Lower lobe of right lung (tissue), 2 donors: ENCODE data around the gene DAB1. TPM values are rescaled to one million over a fixed set of nuclear protein-coding genes. Genes with fewer than 3 reads are reported as not detected.

Source experiments
- ATAC-seq, 2 donors: fragments of 200-7000 bp; cut with Tn5 transposase; one replicate each; pipeline ENCODE4 v1.9.1; 2020 to 2022; ENCODE audit warnings: mild to moderate bottlenecking in 2 of 2, moderate library complexity in 2 of 2
- DNase-seq: peaks from one replicate; pipeline ENCODE4 v3.0.0-alpha.2; 2020
- H3K27ac ChIP-seq: fragments of 200-600 bp; one replicate; pipeline ENCODE4 v1.8.0; 2022
- H3K27me3 ChIP-seq: fragments of 200-600 bp; one replicate; pipeline ENCODE4 v1.8.0; 2022; ENCODE audit warnings: low read depth
- H3K36me3 ChIP-seq: fragments of 200-600 bp; one replicate; pipeline ENCODE4 v1.8.0; 2022; ENCODE audit warnings: mild to moderate bottlenecking
- H3K4me1 ChIP-seq: fragments of 200-600 bp; one replicate; pipeline ENCODE4 v1.8.0; 2022
- H3K4me3 ChIP-seq: fragments of 200-600 bp; one replicate; pipeline ENCODE4 v1.8.0; 2022; ENCODE audit warnings: mild to moderate bottlenecking
- H3K9me3 ChIP-seq: fragments of 200-600 bp; one replicate; pipeline ENCODE4 v1.8.0; 2022
- CTCF ChIP-seq: fragments of 200-600 bp; IDR thresholded peaks from one replicate; pipeline ENCODE4 v1.8.0; 2022; ENCODE audit warnings: antibody characterized with exemption, mild to moderate bottlenecking
- intact Hi-C: fragments of 100-400 bp; cut with DNase I; formaldehyde crosslinking; loops from one replicate; pipeline ENCODE4 v1.11.0; 2022
- total RNA-seq: library from RNA; stranded (reverse); fragmentation: NEBNext Ultra II Directional; extraction: Animal tissue kit (Norgen Biotek cat#: 25700); gene quantifications from one replicate; pipeline ENCODE4 v1.2.1, GENCODE V29; 2021
- donor health status: DM: no; HTN: yes; CAD: no; lungs with severe emphysema.

Gene DAB1
- total RNA-seq, 1 donor from 2014 or later = 1.9 TPM

- no peak for TF ChIP-seq CTCF
- intact Hi-C loops = no loop called here
- Histone ChIP-seq H3K4me3 (no peak overlapping the region), H3K27me3 (no peaks in the 10 kb centered on the region), H3K27ac (no peak overlapping the region), H3K36me3 (no peaks in the 10 kb centered on the region), H3K9me3 (no peaks in the 10 kb centered on the region), H3K4me1 (no peaks in the 10 kb centered on the region)
- DNase-seq (no peak), ATAC-seq (no peak)
Measured at GRCh38 chr1:57010511-57010910, 413.3 kb downstream of the DAB1 start.

- ATAC-seq (peak in 1 of 2 donors; percentile 42), DNase-seq (no peak)
- H3K36me3 ChIP-seq = no peaks in the 10 kb centered on the region
- no peak for TF ChIP-seq CTCF
- intact Hi-C loops = no loop called here
- H3K27me3 ChIP-seq = no peaks in the 10 kb centered on the region
- H3K27ac ChIP-seq = no peak overlapping the region
- no peak overlapping the region for H3K4me3 ChIP-seq
- H3K4me1 ChIP-seq = no peaks in the 10 kb centered on the region
- no peaks in the 10 kb centered on the region for H3K9me3 ChIP-seq
Measured at GRCh38 chr1:57007948-57008347, 415.9 kb downstream of the DAB1 start.

- DNase-seq (no peak), ATAC-seq (no peak)
- Histone ChIP-seq H3K27me3 (no peaks in the 10 kb centered on the region), H3K27ac (no peak overlapping the region), H3K4me1 (no peaks in the 10 kb centered on the region), H3K9me3 (no peaks in the 10 kb centered on the region), H3K36me3 (no peaks in the 10 kb centered on the region), H3K4me3 (no peak overlapping the region)
- no peak for TF ChIP-seq CTCF
- intact Hi-C loops = no loop called here
Measured at GRCh38 chr1:57007472-57007871, 416.4 kb downstream of the DAB1 start.

GRCh38 chr1:57003398-57004139, 420.3 kb downstream of the DAB1 start:
- H3K4me3 ChIP-seq = no peak overlapping the region
- no peaks in the 10 kb centered on the region for H3K27me3 ChIP-seq
- no peaks in the 10 kb centered on the region for H3K4me1 ChIP-seq
- no peaks in the 10 kb centered on the region for H3K9me3 ChIP-seq
- TF ChIP-seq CTCF = no peak
- intact Hi-C loops = no loop called here
- no peak overlapping the region for H3K27ac ChIP-seq
- ATAC-seq (no peak), DNase-seq (no peak)
- no peaks in the 10 kb centered on the region for H3K36me3 ChIP-seq

GRCh38 chr1:56995414-56996100, 428.3 kb downstream of the DAB1 start:
- no peak for DNase-seq
- no peak overlapping the region for H3K27ac ChIP-seq
- no peak overlapping the region for H3K4me3 ChIP-seq
- H3K27me3 ChIP-seq = no peaks in the 10 kb centered on the region
- TF ChIP-seq CTCF = no peak
- intact Hi-C loops = no loop called here
- H3K9me3 ChIP-seq = no peaks in the 10 kb centered on the region
- no peaks in the 10 kb centered on the region for H3K36me3 ChIP-seq
- no peaks in the 10 kb centered on the region for H3K4me1 ChIP-seq
- no peak for ATAC-seq
